Endometrium (tissue), 2 donors: ENCODE data around the gene GNAO1.
A peak's percentile ranks its signal among the peaks of the same experiment; 100 is the strongest.

Source experiments
- FAIRE-seq: peaks from 2 replicates; lab custom pipeline; 2012; peaks lifted over from hg19 to GRCh38; lab: Jason Lieb, UNC
- donor health status: control.
- donor health status: control.

Gene GNAO1

GRCh38 chr16:56241596-56241995 lies 50.3 kb downstream of the GNAO1 start:
- FAIRE-seq = no peak

- FAIRE-seq = no peak
Observed at GRCh38 chr16:56242740-56243139, 51.5 kb downstream of the GNAO1 start.

- no peak for FAIRE-seq
Observed at GRCh38 chr16:56244612-56245011, 53.3 kb downstream of the GNAO1 start.

DNA sequence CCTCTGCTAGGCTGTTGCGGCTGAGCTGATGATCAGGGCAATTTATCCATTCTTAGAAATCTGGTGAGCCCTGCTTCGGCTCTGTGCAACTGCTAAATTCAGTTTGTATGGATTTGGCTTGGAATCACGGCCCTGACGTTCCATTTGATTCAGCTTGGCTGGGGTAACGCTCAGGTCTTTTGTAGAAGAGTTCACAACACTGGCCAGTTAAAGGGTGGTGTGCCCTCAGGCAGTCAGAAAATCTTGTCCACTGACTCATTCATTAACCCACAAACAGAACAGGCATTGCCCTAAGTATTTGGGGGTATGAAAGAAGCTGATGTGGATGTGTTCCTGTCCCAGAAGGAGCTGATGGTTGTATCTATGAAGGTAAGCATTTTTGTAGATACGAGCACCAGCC lies 53.9 kb downstream of the GNAO1 start:
- FAIRE-seq = no peak

GRCh38 chr16:56246051-56246817 lies 54.9 kb downstream of the GNAO1 start:
- FAIRE-seq = no peak

DNA sequence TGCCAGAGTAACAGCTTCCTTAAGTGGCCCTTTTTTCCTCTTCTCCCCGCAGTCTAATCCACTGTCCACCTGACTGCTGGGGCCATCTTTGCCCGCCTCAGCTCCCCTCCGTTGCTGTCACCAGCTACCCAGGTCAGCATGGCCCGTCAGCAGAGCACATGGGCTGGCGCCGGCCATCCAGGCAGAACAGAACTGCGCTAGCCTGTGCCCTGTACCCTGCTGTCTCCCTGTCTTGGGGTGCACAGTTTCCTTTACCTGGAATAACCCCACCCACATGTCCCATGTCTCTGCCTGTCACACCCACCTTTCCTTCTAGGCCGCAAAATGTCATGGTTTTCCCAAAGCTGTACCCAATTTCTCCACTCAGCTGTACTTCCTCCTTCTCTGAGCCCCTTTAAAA lies 55.7 kb downstream of the GNAO1 start:
- no peak for FAIRE-seq

- FAIRE-seq = no peak
Observed at GRCh38 chr16:56247808-56248207, 56.5 kb downstream of the GNAO1 start.

- no peak for FAIRE-seq
Observed at GRCh38 chr16:56252835-56253234, 61.5 kb downstream of the GNAO1 start.

DNA sequence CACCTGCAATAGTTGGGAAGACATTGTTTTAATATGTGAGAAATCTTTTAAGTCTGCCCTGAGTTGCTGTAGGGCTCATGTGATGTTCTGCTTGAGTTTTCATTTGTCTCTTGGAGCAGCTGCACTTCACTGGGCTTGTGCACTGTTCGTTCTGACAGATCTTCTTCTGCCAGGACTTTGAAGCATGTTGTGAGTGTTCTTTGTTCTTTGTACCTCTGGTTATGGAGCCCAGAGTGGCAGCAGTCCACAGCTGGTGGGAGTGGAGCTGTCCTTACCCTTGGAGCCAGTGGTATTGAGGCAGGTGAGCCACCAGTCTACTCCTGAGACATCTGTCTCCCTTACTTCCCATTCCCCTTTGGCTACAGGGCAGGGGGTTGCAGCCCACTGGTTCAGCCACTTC lies 64.6 kb downstream of the GNAO1 start:
- FAIRE-seq = no peak

DNA sequence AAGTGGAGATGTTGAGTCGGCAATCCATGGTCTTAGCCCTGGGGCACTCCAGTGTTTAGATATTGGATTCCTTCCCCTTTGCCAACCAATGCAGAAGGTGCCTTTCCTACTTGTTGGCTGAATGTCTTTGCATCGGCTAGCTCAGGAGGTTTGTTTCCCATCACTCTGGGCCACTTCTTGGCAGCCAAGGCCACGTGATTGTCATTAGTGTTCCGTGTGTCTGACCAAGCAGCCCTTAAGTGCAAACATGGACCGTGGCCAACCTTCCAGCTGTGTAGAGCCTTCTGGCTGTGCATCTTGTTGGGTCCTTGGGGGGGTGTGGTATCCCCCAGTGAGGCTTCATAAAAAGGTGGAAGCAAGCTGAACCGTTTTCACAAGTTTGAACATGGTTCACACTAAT lies 66.0 kb downstream of the GNAO1 start:
- FAIRE-seq = no peak

DNA sequence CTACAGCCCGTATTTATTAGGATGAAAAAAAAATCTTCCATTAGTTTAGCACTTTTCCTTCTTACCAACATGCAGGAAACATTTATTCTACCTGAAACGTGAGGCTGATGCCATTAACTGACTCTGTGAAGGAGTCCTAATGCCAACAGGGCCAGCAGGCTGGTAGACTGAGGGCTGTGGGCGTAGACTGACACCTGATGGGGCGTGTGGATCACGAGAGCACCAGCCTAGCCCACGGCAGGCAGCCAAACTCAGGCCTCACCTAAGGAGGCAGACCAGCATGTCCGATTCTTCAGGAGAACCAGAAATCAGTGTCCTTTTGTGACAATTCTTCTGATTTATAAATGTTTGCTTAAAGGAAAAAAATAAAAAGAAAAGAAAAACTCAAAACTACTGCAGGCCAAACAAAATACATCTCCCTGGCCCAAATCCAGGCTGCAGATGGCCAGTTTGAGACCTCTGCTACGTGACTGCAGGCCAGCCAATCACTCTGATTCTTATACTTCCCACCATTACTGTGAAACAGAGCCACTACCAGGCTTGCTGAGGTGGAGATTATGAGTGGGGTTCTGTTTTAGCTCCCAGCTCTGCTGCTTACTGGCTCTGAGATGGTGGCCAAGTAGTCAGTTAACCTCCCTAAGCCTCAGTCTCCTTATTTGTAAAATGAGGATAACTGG lies 66.5 kb downstream of the GNAO1 start:
- FAIRE-seq = peak; percentile 66

DNA sequence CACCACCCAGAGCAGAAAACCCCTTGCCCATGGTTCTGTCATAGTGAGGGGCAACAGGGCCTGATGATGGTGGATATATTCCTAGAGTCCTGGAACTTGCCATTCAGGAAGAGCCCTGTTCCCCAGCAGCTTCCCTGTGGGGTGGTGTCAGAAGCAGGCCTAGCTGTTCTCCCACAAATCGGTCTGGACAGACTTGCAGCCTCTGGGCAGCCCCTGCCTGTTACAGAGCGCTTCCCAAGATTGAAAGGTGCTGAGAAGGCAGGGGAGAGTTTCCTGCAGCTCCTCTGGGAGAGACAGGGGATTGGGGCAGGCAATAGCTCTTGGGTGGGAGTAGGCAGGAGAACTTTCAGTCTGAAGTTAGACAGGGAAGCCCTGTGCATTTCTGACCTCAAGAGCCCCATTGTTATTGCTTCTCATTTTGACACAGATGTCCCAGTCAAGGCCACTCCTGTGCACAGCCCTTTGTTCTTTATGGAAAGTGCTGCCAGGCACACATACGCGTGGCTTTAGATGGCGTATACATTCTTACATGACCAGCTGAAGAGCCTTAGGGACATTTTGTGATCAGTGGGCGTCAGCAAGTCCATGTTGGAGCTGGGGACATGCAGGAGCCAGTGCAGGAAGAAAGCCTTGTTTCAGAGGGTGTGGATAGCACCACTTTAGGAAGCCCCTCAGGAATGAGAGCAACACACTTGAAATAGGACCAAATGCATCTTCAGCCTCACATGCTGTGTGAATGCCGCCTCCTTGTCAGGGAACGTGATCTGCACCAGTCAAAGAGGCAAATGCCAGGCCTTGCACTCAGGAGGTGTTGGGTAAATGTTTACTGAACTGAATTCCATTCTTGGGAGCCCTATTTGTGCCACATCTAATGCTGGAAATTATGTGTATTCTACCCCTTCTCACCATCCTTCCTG lies 67.5 kb downstream of the GNAO1 start:
- FAIRE-seq = no peak

- no peak for FAIRE-seq
Observed at GRCh38 chr16:56259425-56259779, 68.1 kb downstream of the GNAO1 start.

DNA sequence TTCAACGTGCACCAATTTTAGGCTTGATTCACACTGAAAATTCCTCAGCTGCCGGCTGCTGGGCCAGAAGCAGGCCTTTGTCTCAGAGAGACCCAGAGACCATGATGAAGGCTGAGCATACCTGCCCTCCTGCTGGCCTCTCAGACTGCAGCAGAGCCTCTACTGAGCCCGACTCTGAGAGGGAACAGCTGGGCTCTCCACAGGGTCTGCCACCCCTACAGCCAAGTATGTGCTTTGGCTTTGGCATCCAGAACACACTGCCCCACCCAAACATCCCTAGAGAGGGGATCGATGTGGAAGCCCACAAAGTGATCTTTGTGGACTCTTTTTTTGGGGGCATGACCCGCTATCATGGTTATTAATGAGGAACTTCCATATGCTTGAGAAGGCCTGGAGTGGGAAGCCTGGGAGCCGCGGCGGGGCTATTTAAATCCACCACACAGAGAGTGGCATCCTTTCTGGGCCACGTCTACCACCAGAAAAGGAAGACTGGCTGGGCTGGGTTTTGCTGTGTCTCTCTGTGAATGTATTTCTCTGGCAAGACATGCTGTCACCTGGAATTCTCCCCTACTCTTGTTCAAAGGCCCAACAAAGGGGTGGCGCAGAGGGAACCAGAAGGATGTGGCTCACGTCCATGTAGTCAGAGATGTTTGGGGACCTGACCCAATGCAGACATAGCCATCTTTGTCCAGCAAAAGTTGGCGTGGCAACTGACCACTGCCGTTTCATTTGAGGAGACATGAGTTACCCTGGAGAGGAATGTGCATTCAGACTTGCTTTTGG lies 69.3 kb downstream of the GNAO1 start:
- no peak for FAIRE-seq

DNA sequence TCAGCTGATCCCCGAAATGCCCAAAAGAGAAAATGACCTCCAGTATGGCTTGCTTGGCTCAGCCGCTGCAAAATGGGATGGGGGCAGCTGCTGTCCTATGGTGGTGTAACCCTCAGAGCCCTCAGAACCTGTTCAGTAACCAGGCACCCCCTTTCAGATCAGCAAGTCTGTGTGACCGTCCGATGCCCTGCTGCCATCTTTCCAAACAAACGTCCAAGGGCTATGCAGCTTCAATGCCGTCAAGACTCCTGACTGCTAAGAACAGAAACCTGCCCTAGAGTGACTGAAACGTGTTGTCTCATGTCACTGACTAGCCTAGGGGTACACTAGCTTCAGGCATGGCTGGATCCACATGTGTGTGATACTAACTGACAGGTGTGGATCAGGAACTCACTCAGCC lies 70.4 kb downstream of the GNAO1 start:
- no peak for FAIRE-seq

GRCh38 chr16:56262148-56262547 lies 70.9 kb downstream of the GNAO1 start:
- no peak for FAIRE-seq

- no peak for FAIRE-seq
Observed at GRCh38 chr16:56262551-56263245, 71.4 kb downstream of the GNAO1 start.

- FAIRE-seq = no peak
Observed at GRCh38 chr16:56263711-56264608, 72.7 kb downstream of the GNAO1 start.

DNA sequence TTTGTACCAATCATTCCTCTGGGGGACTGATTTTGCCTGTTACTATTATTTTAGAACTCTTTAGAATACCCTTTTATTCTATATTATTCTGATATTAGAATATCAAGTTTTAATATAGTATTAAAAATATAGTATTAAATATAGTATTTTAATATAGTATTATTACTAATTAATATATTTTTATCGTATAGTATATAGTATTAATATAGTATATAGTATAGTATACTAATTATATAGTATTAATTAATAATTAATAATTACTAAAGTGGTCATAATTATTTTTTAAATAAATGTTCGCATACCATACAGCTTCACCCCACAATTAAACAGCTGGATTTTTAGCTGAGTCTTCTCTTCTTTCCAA lies 73.3 kb downstream of the GNAO1 start:
- peak; percentile 33 for FAIRE-seq

- FAIRE-seq = no peak
Observed at GRCh38 chr16:56265184-56265583, 73.9 kb downstream of the GNAO1 start.

- FAIRE-seq = no peak
Observed at GRCh38 chr16:56265746-56266145, 74.5 kb downstream of the GNAO1 start.
